H1 (cell line): ENCODE results near the gene RAD9A. TPM values are rescaled to one million over a fixed set of nuclear protein-coding genes. Genes with fewer than 3 reads are reported as not detected.

Source experiments
- CTCF ChIA-PET: fragments of 300-600 bp; sonication (Branson Sonifier 250); formaldehyde crosslinking; loops from one replicate; lab custom pipeline; 2021; ENCODE audit not compliant: partially characterized antibody; lab: Charles Lee
- POLR2A ChIA-PET: fragments of 300-600 bp; sonication (Branson Sonifier 250); formaldehyde crosslinking; loops from one replicate; lab custom pipeline; 2021; ENCODE audit warnings: inconsistent platforms; ENCODE audit not compliant: partially characterized antibody; lab: Charles Lee
- DNase-seq, 2 experiments: peaks; one replicate each; pipeline versions ENCODE4 v3.0.0 to v3.0.0-alpha.2; 2010 to 2022; ENCODE audit warnings: low spot score in 2 of 2, low read depth in 1 of 2, mixed read lengths in 1 of 2
- FAIRE-seq: peaks from 2 replicates; lab custom pipeline; 2011; peaks lifted over from hg19 to GRCh38; lab: Jason Lieb, UNC
- H2AFZ ChIP-seq: 2 replicates; pipeline ENCODE4 v1.8.1; 2012; ENCODE audit warnings: low read length, inconsistent platforms
- H2AK5ac ChIP-seq: 2 replicates; pipeline ENCODE4 v1.6.1; 2013; ENCODE audit warnings: low read depth, low read length
- H2BK120ac ChIP-seq: replicated peaks from 2 replicates; pipeline ENCODE3; 2013; ENCODE audit warnings: low read depth, low read length, inconsistent platforms
- H2BK12ac ChIP-seq: 2 replicates; pipeline ENCODE4 v1.6.1; 2013; ENCODE audit warnings: low read depth, low read length
- H2BK15ac ChIP-seq: 2 replicates; pipeline ENCODE4 v1.6.1; 2013; ENCODE audit warnings: low read length
- H2BK20ac ChIP-seq: 2 replicates; pipeline ENCODE4 v1.6.1; 2013; ENCODE audit warnings: low read length
- H2BK5ac ChIP-seq: 2 replicates; pipeline ENCODE4 v1.6.1; 2013; ENCODE audit warnings: low read depth, low read length
- H3K14ac ChIP-seq: 2 replicates; pipeline ENCODE4 v1.6.1; 2013; ENCODE audit warnings: inconsistent platforms; ENCODE audit not compliant: insufficient read length
- H3K18ac ChIP-seq: 2 replicates; pipeline ENCODE4 v1.6.1; 2013; ENCODE audit warnings: low read length; ENCODE audit errors: extremely low read depth
- H3K23ac ChIP-seq: 2 replicates; pipeline ENCODE4 v1.6.1; 2013; ENCODE audit warnings: inconsistent platforms; ENCODE audit not compliant: insufficient read length
- H3K23me2 ChIP-seq: 2 replicates; pipeline ENCODE4 v1.6.1; 2013; ENCODE audit warnings: low read depth, low read length
- H3K27ac ChIP-seq: 2 replicates; pipeline ENCODE4 v1.6.1; 2011; ENCODE audit warnings: low read depth, low read length, inconsistent platforms
- H3K27me3 ChIP-seq, 4 experiments: replicated peaks in 1 of 4; 1 replicate in 1 of 4; 2 replicates in 3 of 4; pipeline versions ENCODE4 v1.6.1 to v1.8.1; 2011 to 2013; ENCODE audit warnings: low read length in 3 of 4, mild to moderate bottlenecking in 3 of 4, inconsistent platforms in 2 of 4, mixed read lengths in 2 of 4, moderate library complexity in 1 of 4; ENCODE audit not compliant: control insufficient read depth in 3 of 4, insufficient read depth in 3 of 4; ENCODE audit errors: extremely low read depth in 1 of 4
- H3K36me3 ChIP-seq, 4 experiments: 2 replicates each; pipeline versions ENCODE4 v1.6.1 to v1.8.1; 2011 to 2013; ENCODE audit warnings: mild to moderate bottlenecking in 4 of 4, low read length in 3 of 4, moderate library complexity in 2 of 4, control low read depth in 1 of 4, inconsistent platforms in 1 of 4; ENCODE audit not compliant: insufficient read depth in 4 of 4, control insufficient read depth in 2 of 4
- H3K4ac ChIP-seq: replicated peaks from 2 replicates; pipeline ENCODE3; 2013; ENCODE audit warnings: low read length, low read depth, mixed read lengths, inconsistent platforms; ENCODE audit not compliant: insufficient read length
- H3K4me1 ChIP-seq, 4 experiments: replicated peaks in 1 of 4; 1 replicate in 1 of 4; 2 replicates in 3 of 4; pipeline versions ENCODE4 v1.6.1 to v1.8.1; 2011 to 2013; ENCODE audit warnings: low read length in 3 of 4, inconsistent platforms in 2 of 4, mixed read lengths in 1 of 4; ENCODE audit not compliant: insufficient read depth in 4 of 4, control insufficient read depth in 3 of 4
- H3K4me2 ChIP-seq, 2 experiments: 2 replicates each; pipeline versions ENCODE4 v1.6.1 to v1.8.1; 2011 to 2013; ENCODE audit warnings: low read depth in 2 of 2, low read length in 2 of 2, control low read depth in 1 of 2, inconsistent platforms in 1 of 2, mild to moderate bottlenecking in 1 of 2; ENCODE audit not compliant: insufficient read depth in 1 of 2
- H3K4me3 ChIP-seq, 4 experiments: fragments of 200-600, 300-600 bp in 1 of 4; sonication (generic), shearing (Covaris generic), sonication (Bioruptor Twin) in 1 of 4; 2 replicates each; pipeline versions ENCODE4 v1.5.1 to v1.8.1; 2011 to 2016; ENCODE audit warnings: low read length in 4 of 4, low read depth in 3 of 4, control low read depth in 2 of 4, inconsistent platforms in 2 of 4, mild to moderate bottlenecking in 2 of 4, mixed read lengths in 1 of 4, moderate library complexity in 1 of 4; ENCODE audit not compliant: insufficient read depth in 2 of 4; ENCODE audit errors: extremely low read depth in 1 of 4
- H3K56ac ChIP-seq: replicated peaks from 2 replicates; pipeline ENCODE3; 2013; ENCODE audit warnings: low read depth, mild to moderate bottlenecking, mixed read lengths, low read length, inconsistent platforms; ENCODE audit not compliant: insufficient read length
- H3K79me1 ChIP-seq: 2 replicates; pipeline ENCODE4 v1.6.1; 2013; ENCODE audit warnings: low read depth, low read length, control low read depth
- H3K79me2 ChIP-seq, 2 experiments: 2 replicates each; pipeline versions ENCODE4 v1.6.1 to v1.8.1; 2012 to 2013; ENCODE audit warnings: low read length in 2 of 2, mild to moderate bottlenecking in 2 of 2, inconsistent platforms in 1 of 2; ENCODE audit not compliant: insufficient read depth in 2 of 2, control insufficient read depth in 1 of 2
- H3K9ac ChIP-seq, 4 experiments: replicated peaks in 1 of 4; 1 replicate in 1 of 4; 2 replicates in 3 of 4; pipeline versions ENCODE4 v1.6.1 to v1.8.1; 2011 to 2013; ENCODE audit warnings: low read depth in 3 of 4, low read length in 3 of 4, control low read depth in 2 of 4, mild to moderate bottlenecking in 2 of 4, moderate library complexity in 2 of 4, inconsistent platforms in 1 of 4; ENCODE audit errors: extremely low read depth in 1 of 4
- H3K9me3 ChIP-seq, 2 experiments: 2 replicates each; pipeline versions ENCODE4 v1.6.1 to v1.8.1; 2012 to 2013; ENCODE audit warnings: mild to moderate bottlenecking in 2 of 2, moderate library complexity in 2 of 2, control low read depth in 1 of 2, inconsistent platforms in 1 of 2, low read depth in 1 of 2, low read length in 1 of 2, mixed read lengths in 1 of 2; ENCODE audit not compliant: insufficient read depth in 2 of 2
- H4K20me1 ChIP-seq, 2 experiments: replicated peaks in 1 of 2; 2 replicates each; pipeline versions ENCODE3 to v1.8.1; 2011 to 2013; ENCODE audit warnings: inconsistent platforms in 2 of 2, low read length in 2 of 2, mild to moderate bottlenecking in 1 of 2; ENCODE audit not compliant: insufficient read depth in 2 of 2, control insufficient read depth in 1 of 2
- H4K5ac ChIP-seq: 2 replicates; pipeline ENCODE4 v1.6.1; 2013; ENCODE audit warnings: low read length, low read depth, mixed read lengths, inconsistent platforms; ENCODE audit not compliant: insufficient read length
- H4K8ac ChIP-seq: 2 replicates; pipeline ENCODE4 v1.8.0; 2013; ENCODE audit warnings: mild to moderate bottlenecking, moderate library complexity, low read length, inconsistent platforms; ENCODE audit not compliant: insufficient read depth; ENCODE audit errors: extremely low read depth
- H4K91ac ChIP-seq: replicated peaks from 2 replicates; pipeline ENCODE3; 2013; ENCODE audit warnings: low read length, mixed read lengths, inconsistent platforms; ENCODE audit not compliant: insufficient read length
- BACH1 ChIP-seq: IDR thresholded peaks from 2 replicates; pipeline ENCODE4 v1.6.1; 2012; ENCODE audit warnings: low read length, improper control_type of control experiment
- BRCA1 ChIP-seq: IDR thresholded peaks from 2 replicates; pipeline ENCODE4 v1.6.1; 2012; ENCODE audit warnings: low read depth, low read length, improper control_type of control experiment
- CBX8 ChIP-seq: fragments of 300-800, 300-1000 bp; sonication (generic); IDR thresholded peaks from 2 replicates; pipeline ENCODE4 v1.7.1; 2016; ENCODE audit warnings: low read depth, low read length, borderline replicate concordance
- EP300 ChIP-seq, 2 experiments: IDR thresholded peaks; 1 replicate in 1 of 2; 2 replicates in 1 of 2; pipeline ENCODE4 v1.6.1; 2011 to 2012; ENCODE audit warnings: low read depth in 2 of 2, low read length in 2 of 2, mild to moderate bottlenecking in 2 of 2, borderline replicate concordance in 1 of 2, inconsistent platforms in 1 of 2, moderate library complexity in 1 of 2
- GABPA ChIP-seq: IDR thresholded peaks from 2 replicates; pipeline ENCODE4 v1.6.1; 2011; ENCODE audit warnings: mild to moderate bottlenecking, low read length, moderate library complexity, borderline replicate concordance; ENCODE audit not compliant: insufficient read depth
- KDM1A ChIP-seq: fragments of 200-600, 300-600 bp; sonication (generic); IDR thresholded peaks from 2 replicates; pipeline ENCODE4 v1.7.1; 2016; ENCODE audit warnings: mild to moderate bottlenecking, low read length, borderline replicate concordance
- MAFK ChIP-seq: IDR thresholded peaks from 2 replicates; pipeline ENCODE4 v1.6.1; 2012; ENCODE audit warnings: low read depth, mild to moderate bottlenecking, improper control_type of control experiment, low read length
- NRF1 ChIP-seq: IDR thresholded peaks from 2 replicates; pipeline ENCODE4 v1.6.1; 2011; ENCODE audit warnings: mild to moderate bottlenecking, low read depth, low read length, improper control_type of control experiment
- RAD21 ChIP-seq, 2 experiments: IDR thresholded peaks in 1 of 2; conservative IDR thresholded peaks in 1 of 2; 2 replicates each; pipeline ENCODE4 v1.6.1; 2011; ENCODE audit warnings: low read depth in 2 of 2, low read length in 2 of 2, improper control_type of control experiment in 1 of 2, inconsistent platforms in 1 of 2, mild to moderate bottlenecking in 1 of 2, moderate library complexity in 1 of 2
- SAP30 ChIP-seq: fragments of 300-600 bp; sonication (generic); IDR thresholded peaks from 2 replicates; pipeline ENCODE4 v1.7.1; 2012; ENCODE audit warnings: low read length, moderate library complexity, mild to moderate bottlenecking, inconsistent platforms; ENCODE audit not compliant: insufficient read depth, insufficient replicate concordance
- SUZ12 ChIP-seq: fragments of 200-600 bp; sonication (generic); IDR thresholded peaks from 2 replicates; pipeline ENCODE4 v1.6.1; 2012; ENCODE audit warnings: mild to moderate bottlenecking, inconsistent platforms, low read length, moderate library complexity, mixed read lengths
- WGBS, 2 experiments: shearing (Covaris generic) in 1 of 2; methylation state at CpG; one replicate each; pipeline versions ENCODE4 v1.1.6 to v1.1.7; 2013 to 2015; ENCODE audit warnings: low lambda C conversion rate in 2 of 2, mixed read lengths in 2 of 2, inconsistent platforms in 1 of 2, low coverage in 1 of 2, missing lambda C conversion rate in 1 of 2; ENCODE audit not compliant: insufficient replicate concordance in 2 of 2, insufficient coverage in 1 of 2, insufficient read length in 1 of 2; ENCODE audit errors: extremely low coverage in 1 of 2, missing lambda C conversion rate in 1 of 2; 5-methylcytosine and 5-hydroxymethylcytosine counted together
- polyA plus RNA-seq, 7 experiments: library from polyadenylated mRNA; depleted of rRNA in 3 of 7; stranded (reverse) in 5 of 7; unstranded in 2 of 7; fragments of >200 nt in 5 of 7; fragments of 200-250 nt in 2 of 7; gene quantifications; 1 replicate in 5 of 7; 2 replicates in 1 of 7; 4 replicates in 1 of 7; pipeline versions ENCODE4 v1.2.1 to v1.2.3, GENCODE V29; 2011 to 2013; ENCODE audit warnings: missing spikeins in 2 of 7, mixed read lengths in 2 of 7
- total RNA-seq: library from RNA; stranded (reverse); fragmentation: NEBNext Ultra II Directional; extraction: Animal tissue kit (Norgen Biotek cat#: 25700); gene quantifications from 2 replicates; pipeline ENCODE4 v1.2.1, GENCODE V29; 2021

RAD9A gene
- total and polyA plus RNA-seq, 2 of the 8 experiments (the other 6 are each of a cell fraction or from before 2014, with no cell fraction given), result 22.2 to 25.5 TPM

GRCh38 chr11:67357831-67358670, 33.7 kb upstream of the RAD9A start:
- Histone ChIP-seq H3K27ac (no peak overlapping the region), H4K20me1 (no peaks in the 10 kb centered on the region), H3K9ac (no peak overlapping the region), H3K4me3 (no peak overlapping the region), H3K79me2 (no peaks in the 10 kb centered on the region), H4K5ac (no peak overlapping the region), H2AFZ (no peak overlapping the region), H2BK5ac (no peak overlapping the region), H3K36me3 (no peaks in the 10 kb centered on the region), H3K27me3 (no peaks in the 10 kb centered on the region; a peak in 2 of 7 replicates), H2BK120ac (no peak overlapping the region), H2BK12ac (no peak overlapping the region), H3K23me2 (peaks cover 4% of the 10 kb centered on the region; the same call in 1 of the 2 replicates), H3K18ac (no peak overlapping the region)
- POLR2A ChIA-PET, result interaction anchor here (1.1 to 2.0 kb wide), 3 partner anchors 13 to 25 kb away, joined by 3 to 6 read pairs (median 4); no protein-coding TSS in a partner anchor
- FAIRE-seq, result no peak
- no peak for DNase-seq
- CTCF ChIA-PET, result interaction anchor here (0.7 to 20.0 kb wide), 4 partner anchors 12 to 328 kb away, joined by 3 to 1305 read pairs (median 28); partner anchors contain the start of genes CLCF1 and RAD9A
- no peak for TF ChIP-seq EP300 (IDR thresholded peaks at IDR 0.05; ENCODE audit: borderline replicate concordance in 1 of 2, low read depth in 2 of 2, low read length in 2 of 2)
- TF ChIP-seq RAD21 (IDR thresholded peaks at IDR 0.05 in 1 of 2, conservative IDR thresholded peaks at IDR 0.05 in 1 of 2; ENCODE audit: low read depth in 2 of 2, low read length in 2 of 2), result no peak
- no peak for TF ChIP-seq SUZ12
- TF ChIP-seq BRCA1, result no peak
- TF ChIP-seq SAP30, result no peak
- no peak for TF ChIP-seq BACH1
- TF ChIP-seq CBX8, result no peak
- TF ChIP-seq GABPA, result no peak
- TF ChIP-seq KDM1A, result no peak
- TF ChIP-seq NRF1, result no peak
- TF ChIP-seq MAFK, result no peak
- TF ChIP-seq, all 59 proteins: peak for 0
- no peak overlapping the region for H2BK15ac ChIP-seq
- H3K23ac ChIP-seq, result no peak overlapping the region
- no peaks in the 10 kb centered on the region for H3K9me3 ChIP-seq
- H3K4ac ChIP-seq, result no peak overlapping the region
- H4K91ac ChIP-seq, result no peak overlapping the region
- H4K8ac ChIP-seq, result no peak overlapping the region
- peaks cover 0 to 12% (median 10%) of the 10 kb centered on the region in 4 experiments; a peak in 6 of 7 replicates for H3K4me1 ChIP-seq
- H3K14ac ChIP-seq, result no peak overlapping the region
- H3K4me2 ChIP-seq, result no peak overlapping the region
- H3K79me1 ChIP-seq, result no peaks in the 10 kb centered on the region
- 85 to 100% methylated on average over 1 to 12 of the region's 12 CpGs for WGBS, 2 experiments
- H3K56ac ChIP-seq, result no peak overlapping the region
- H2AK5ac ChIP-seq, result no peak overlapping the region
- no peak overlapping the region for H2BK20ac ChIP-seq
